Coronary artery (tissue), 2 donors: ENCODE data around the gene REV1.

Source experiments
- DNase-seq: peaks from one replicate; pipeline ENCODE4 v3.0.0-alpha.2; 2017; ENCODE audit warnings: low spot score
- H3K27ac ChIP-seq, 2 donors: fragments of 200-600 bp; sonication (generic); one replicate each; pipeline ENCODE4 v1.5.1; 2016 to 2019
- H3K4me3 ChIP-seq: fragments of 200-600 bp; sonication (generic); 2 replicates; pipeline ENCODE4 v1.5.1; 2016; ENCODE audit warnings: mild to moderate bottlenecking, moderate library complexity
- TF ChIP-seq, protein P1 (sequence below): fragments of 200-600 bp; sonication (generic); IDR thresholded peaks from one replicate; pipeline ENCODE4 v1.5.1; 2019; ENCODE audit warnings: antibody characterized with exemption

The REV1 gene

GRCh38 chr2:99420751-99421299, 69.0 kb downstream of the REV1 start:
- H3K4me3 ChIP-seq, result no peak overlapping the region
- no peak overlapping the region for H3K27ac ChIP-seq
- no peak for DNase-seq
- TF ChIP-seq, protein P1, sequence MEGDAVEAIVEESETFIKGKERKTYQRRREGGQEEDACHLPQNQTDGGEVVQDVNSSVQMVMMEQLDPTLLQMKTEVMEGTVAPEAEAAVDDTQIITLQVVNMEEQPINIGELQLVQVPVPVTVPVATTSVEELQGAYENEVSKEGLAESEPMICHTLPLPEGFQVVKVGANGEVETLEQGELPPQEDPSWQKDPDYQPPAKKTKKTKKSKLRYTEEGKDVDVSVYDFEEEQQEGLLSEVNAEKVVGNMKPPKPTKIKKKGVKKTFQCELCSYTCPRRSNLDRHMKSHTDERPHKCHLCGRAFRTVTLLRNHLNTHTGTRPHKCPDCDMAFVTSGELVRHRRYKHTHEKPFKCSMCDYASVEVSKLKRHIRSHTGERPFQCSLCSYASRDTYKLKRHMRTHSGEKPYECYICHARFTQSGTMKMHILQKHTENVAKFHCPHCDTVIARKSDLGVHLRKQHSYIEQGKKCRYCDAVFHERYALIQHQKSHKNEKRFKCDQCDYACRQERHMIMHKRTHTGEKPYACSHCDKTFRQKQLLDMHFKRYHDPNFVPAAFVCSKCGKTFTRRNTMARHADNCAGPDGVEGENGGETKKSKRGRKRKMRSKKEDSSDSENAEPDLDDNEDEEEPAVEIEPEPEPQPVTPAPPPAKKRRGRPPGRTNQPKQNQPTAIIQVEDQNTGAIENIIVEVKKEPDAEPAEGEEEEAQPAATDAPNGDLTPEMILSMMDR, result no peak

- TF ChIP-seq, protein P1, result no peak
- DNase-seq, result no peak
- H3K27ac ChIP-seq, result no peak overlapping the region
- no peak overlapping the region for H3K4me3 ChIP-seq
These were observed 69.8 kb downstream of the REV1 start for GRCh38 chr2:99420031-99420430.

GRCh38 chr2:99417396-99417795, 72.4 kb downstream of the REV1 start:
- DNase-seq, result no peak
- Histone ChIP-seq H3K4me3 (no peak overlapping the region), H3K27ac (no peak overlapping the region)
- TF ChIP-seq, protein P1, result no peak

DNA sequence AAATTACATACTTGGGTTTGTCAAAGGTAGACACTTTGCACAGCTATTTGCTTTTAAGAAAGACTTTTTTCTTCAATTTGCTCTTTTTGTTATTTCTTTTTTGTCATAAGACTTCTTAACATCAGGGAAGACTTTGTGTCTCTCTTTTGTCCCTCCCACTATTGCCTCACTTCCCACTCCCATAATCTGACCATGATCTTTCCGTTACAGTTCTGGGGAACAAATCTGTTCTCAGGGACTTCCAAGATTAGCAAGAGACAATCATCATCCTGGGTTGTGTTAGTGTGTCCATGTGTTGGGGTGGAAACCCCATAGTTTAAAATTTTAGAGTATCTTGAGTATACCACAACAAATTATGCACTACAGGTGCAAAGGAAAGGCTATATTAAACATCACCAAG, 75.3 kb downstream of the REV1 start:
- no peak overlapping the region for H3K27ac ChIP-seq
- no peak overlapping the region for H3K4me3 ChIP-seq
- TF ChIP-seq, protein P1, result no peak
- no peak for DNase-seq

DNA sequence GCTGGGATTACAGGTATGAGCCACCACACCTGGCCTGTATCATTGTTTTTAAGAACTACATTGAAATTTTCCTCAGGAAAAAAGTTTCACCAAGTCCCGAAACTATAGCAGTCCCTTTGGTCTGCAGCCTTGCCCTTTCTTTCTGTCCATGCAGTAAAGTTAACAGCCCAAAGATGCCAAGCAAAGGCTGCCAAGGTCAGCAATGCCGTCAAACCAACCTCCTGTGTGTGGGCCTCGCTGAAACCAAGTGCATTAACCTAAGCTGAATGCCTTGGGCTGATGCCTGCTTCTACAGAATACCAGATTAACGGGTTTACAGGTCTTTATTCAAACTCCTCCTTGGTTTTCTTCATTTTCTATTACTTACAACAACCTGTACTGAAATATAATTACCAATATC, 79.5 kb downstream of the REV1 start:
- no peak overlapping the region for H3K4me3 ChIP-seq
- H3K27ac ChIP-seq, result no peak overlapping the region
- TF ChIP-seq, protein P1, result no peak
- no peak for DNase-seq

GRCh38 chr2:99406137-99406536, 83.7 kb downstream of the REV1 start:
- TF ChIP-seq, protein P1, result no peak
- DNase-seq, result no peak
- Histone ChIP-seq H3K4me3 (no peak overlapping the region), H3K27ac (no peak overlapping the region)

DNA sequence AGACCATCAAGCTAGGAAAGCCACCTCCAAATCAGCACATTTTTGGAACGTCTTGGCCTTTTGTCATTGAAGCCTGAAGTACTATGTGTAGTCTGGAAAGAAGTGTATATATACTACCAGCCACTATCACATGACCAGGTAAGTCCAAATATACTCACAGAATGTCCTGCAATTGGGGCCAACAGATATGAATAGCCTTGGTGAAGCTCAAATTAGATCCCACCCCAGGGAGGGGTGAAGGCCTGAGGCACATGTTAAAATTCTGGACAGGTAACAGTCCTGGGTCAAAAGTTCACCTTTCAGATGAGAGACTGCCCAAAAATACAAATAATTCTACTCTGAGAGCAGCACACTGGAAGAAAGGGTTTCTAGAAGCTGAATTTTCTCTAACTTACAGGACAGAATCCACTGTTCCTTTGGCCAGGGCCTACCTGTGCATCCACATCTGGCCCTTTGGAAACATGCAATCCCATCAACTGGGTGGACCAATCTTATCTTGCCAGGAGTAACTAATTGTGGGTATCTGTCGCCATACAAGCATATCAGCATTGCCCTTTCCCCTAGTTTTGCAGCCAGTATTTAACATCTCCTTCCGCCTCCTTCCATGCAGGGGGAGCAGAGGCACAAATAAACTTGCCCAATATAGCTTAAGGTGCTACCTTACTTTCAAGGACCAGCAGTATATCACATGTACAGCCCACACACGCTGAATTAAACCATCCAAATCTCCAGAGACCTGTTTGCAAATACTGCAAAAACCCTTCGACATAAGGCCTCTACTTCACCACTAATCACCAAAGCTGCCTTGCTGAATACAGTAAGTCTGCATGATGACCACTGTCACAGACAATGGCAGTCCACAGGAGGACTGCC, 84.8 kb downstream of the REV1 start:
- no peak overlapping the region for H3K27ac ChIP-seq
- TF ChIP-seq, protein P1, result no peak

More for the DNA sequence above, 84.8 kb downstream of the REV1 start:
- no peak for DNase-seq
- no peak overlapping the region for H3K4me3 ChIP-seq
